GM12873 (cell line): Measurements from ENCODE around the gene LGR4.

Source experiments
- TF ChIP-seq, protein P1 (sequence below): IDR thresholded peaks from 2 replicates; pipeline ENCODE4 v1.5.1; 2012; ENCODE audit warnings: low read depth, mild to moderate bottlenecking, moderate library complexity, low read length, control low read depth; ENCODE audit not compliant: insufficient read depth; ENCODE audit errors: missing control alignments

The LGR4 gene

DNA sequence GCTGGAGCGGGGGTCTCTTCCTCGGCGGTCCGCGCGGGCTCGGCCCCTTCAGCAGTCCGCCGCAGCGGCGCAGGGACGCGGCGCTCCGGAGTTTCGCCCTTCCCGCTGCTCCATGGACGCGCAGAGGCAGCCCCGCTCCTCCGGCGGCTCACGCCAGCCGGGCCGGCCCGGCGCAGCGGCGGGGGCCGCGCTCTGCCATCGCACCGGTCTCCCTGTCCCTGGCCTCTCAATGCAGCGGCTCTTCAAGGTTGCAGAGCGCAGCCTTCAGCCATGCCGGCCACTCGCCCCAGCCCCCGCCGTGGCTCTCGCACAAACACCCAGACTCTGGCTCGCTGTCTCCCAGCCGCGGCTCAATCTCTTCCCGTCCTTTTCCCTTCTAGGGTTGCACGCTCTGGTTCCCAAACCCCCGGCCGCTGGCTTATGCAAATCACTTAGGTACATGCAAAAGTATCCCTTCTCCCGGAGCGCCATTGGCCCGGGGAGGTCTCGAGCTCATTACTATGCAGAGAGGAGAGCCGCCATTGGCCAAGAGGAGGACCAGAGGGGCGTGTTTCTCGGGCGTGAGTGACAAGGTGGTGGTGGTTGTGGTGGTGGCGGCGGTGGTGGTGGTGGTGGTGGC, at the start of gene LGR4:
Gene LGR4, minus strand, starts transcription at position 393 of the 619 bp plus-strand sequence. CDS start 488 bp downstream, outside the sequence.
- TF ChIP-seq, protein P1, sequence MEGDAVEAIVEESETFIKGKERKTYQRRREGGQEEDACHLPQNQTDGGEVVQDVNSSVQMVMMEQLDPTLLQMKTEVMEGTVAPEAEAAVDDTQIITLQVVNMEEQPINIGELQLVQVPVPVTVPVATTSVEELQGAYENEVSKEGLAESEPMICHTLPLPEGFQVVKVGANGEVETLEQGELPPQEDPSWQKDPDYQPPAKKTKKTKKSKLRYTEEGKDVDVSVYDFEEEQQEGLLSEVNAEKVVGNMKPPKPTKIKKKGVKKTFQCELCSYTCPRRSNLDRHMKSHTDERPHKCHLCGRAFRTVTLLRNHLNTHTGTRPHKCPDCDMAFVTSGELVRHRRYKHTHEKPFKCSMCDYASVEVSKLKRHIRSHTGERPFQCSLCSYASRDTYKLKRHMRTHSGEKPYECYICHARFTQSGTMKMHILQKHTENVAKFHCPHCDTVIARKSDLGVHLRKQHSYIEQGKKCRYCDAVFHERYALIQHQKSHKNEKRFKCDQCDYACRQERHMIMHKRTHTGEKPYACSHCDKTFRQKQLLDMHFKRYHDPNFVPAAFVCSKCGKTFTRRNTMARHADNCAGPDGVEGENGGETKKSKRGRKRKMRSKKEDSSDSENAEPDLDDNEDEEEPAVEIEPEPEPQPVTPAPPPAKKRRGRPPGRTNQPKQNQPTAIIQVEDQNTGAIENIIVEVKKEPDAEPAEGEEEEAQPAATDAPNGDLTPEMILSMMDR, result no peak

- TF ChIP-seq, protein P1, result no peak
Observed at GRCh38 chr11:27520226-27520625, 47.6 kb upstream of the LGR4 start.

GRCh38 chr11:27518518-27518917, 45.9 kb upstream of the LGR4 start:
- TF ChIP-seq, protein P1, result no peak

GRCh38 chr11:27514558-27514957, 42.0 kb upstream of the LGR4 start:
- TF ChIP-seq, protein P1, result no peak

DNA sequence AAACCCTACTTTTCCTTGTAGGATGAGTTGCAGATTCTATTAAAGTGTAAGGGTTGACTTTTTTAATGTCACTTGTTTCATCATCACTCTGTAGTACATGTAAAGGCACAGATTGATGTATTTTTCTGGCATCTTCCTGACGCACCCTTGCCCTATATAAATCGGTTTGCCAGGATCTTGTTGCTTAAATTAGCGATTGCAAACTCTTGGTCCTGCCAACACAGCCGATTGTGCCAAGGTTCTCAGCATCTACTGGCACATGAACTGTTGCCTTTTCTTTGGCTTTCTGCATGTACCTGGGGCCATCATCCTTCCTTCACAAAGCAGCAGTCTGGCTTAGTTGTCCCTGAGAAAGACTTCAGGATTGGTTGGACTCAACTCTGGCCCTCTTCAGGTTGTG, 41.5 kb upstream of the LGR4 start:
- TF ChIP-seq, protein P1, result no peak

DNA sequence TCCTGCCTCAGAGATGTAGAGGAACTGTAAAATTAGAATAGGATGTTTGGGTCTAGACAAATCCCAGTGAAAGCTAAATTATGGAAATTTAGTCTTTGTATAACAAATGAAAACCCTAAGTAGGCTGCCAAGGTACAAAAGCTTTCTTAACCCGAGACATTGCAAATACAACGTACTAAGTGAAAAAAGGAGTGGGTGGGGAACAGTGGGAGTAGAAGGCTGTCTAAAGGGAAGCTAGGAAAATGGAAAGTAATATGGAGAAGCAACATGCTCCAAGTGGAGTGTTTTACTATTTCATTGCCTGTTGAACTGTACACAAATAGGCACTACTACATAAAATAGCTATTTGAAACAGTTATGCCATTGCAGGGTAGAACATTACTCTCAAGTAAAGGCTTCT, 40.8 kb upstream of the LGR4 start:
- TF ChIP-seq, protein P1, result no peak

- TF ChIP-seq, protein P1, result no peak
Observed at GRCh38 chr11:27512238-27512637, 39.6 kb upstream of the LGR4 start.
